ENCODE measurements around the gene OPCML. TPM values are rescaled to one million over a fixed set of nuclear protein-coding genes. Genes with fewer than 3 reads are reported as not detected.

The OPCML gene
- total and polyA plus RNA-seq, 2 experiments from 2014 or later: 1.2 to 4.4 TPM

DNA sequence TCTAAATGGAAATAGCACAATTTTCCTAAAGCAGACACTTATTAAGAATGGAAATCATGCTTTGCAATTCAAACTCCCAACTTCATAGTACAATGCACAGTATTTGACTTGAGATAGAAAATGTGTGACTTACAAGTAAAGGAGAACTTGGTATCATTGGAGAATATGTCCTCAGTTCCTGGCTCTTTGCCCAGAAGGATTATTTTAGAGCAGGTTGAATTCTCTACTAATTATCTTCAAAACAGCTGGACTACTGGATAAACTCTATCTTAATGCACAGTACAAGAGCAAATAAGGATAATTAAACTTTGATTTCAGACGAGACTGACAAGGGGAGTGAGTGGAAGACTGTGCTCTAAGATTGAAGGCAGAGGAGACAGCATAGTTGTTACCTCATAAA lies 839.4 kb downstream of the OPCML start:
- Mint-ChIP-seq H3K36me3 (ENCODE audit: low read depth) (no peaks in the 10 kb centered on the region), H3K27me3 (ENCODE audit: insufficient read depth, low read depth, poor library complexity) (no peaks in the 10 kb centered on the region), H3K4me3 (no peak overlapping the region), H3K27ac (no peak overlapping the region; the same call in 1 of the 2 replicates), H3K9me3 (no peaks in the 10 kb centered on the region), H3K4me1 (peaks cover 4% of the 10 kb centered on the region)
- Histone ChIP-seq H3K4me1 (ENCODE audit: insufficient read depth) (peaks cover 2% of the 10 kb centered on the region; the same call in 1 of the 2 replicates), H3K27me3 (ENCODE audit: insufficient read depth) (no peaks in the 10 kb centered on the region), H3K4me3 (no peak overlapping the region), H3K4me2 (no peak overlapping the region), H3F3A (replicated peaks; ENCODE audit: low read depth) (no peaks in the 10 kb centered on the region), H3K36me3 (ENCODE audit: insufficient read depth) (no peaks in the 10 kb centered on the region), H2AFZ (no peak overlapping the region), H3K79me2 (replicated peaks; ENCODE audit: insufficient read depth) (no peaks in the 10 kb centered on the region), H4K20me1 (replicated peaks; ENCODE audit: insufficient read depth) (no peaks in the 10 kb centered on the region), H3K27ac (ENCODE audit: low read depth) (no peak overlapping the region), H3K9me2 (ENCODE audit: insufficient read depth) (peaks cover 6% of the 10 kb centered on the region; the same call in 1 of the 2 replicates)
- ATAC-seq: no peak
- DNase-seq (ENCODE audit: low spot score): no peak
- TF ChIP-seq NANOG (IDR thresholded peaks at IDR 0.05; ENCODE audit: borderline replicate concordance) (no peak), ZNF114 (CRISPR knock-in tag; IDR thresholded peaks at IDR 0.05) (no peak), EZH2 (IDR thresholded peaks at IDR 0.05; ENCODE audit: low read depth, unreplicated experiment) (no peak), EZH2phosphoT487 (IDR thresholded peaks at IDR 0.05; ENCODE audit: unreplicated experiment) (no peak), ZNF331 (CRISPR knock-in tag; IDR thresholded peaks at IDR 0.05; ENCODE audit: low read depth) (no peak), JUNB (IDR thresholded peaks at IDR 0.05; ENCODE audit: unreplicated experiment) (no peak), POLR2AphosphoS5 (IDR thresholded peaks at IDR 0.05; ENCODE audit: low read depth) (no peak)
- TF ChIP-seq, protein P1, sequence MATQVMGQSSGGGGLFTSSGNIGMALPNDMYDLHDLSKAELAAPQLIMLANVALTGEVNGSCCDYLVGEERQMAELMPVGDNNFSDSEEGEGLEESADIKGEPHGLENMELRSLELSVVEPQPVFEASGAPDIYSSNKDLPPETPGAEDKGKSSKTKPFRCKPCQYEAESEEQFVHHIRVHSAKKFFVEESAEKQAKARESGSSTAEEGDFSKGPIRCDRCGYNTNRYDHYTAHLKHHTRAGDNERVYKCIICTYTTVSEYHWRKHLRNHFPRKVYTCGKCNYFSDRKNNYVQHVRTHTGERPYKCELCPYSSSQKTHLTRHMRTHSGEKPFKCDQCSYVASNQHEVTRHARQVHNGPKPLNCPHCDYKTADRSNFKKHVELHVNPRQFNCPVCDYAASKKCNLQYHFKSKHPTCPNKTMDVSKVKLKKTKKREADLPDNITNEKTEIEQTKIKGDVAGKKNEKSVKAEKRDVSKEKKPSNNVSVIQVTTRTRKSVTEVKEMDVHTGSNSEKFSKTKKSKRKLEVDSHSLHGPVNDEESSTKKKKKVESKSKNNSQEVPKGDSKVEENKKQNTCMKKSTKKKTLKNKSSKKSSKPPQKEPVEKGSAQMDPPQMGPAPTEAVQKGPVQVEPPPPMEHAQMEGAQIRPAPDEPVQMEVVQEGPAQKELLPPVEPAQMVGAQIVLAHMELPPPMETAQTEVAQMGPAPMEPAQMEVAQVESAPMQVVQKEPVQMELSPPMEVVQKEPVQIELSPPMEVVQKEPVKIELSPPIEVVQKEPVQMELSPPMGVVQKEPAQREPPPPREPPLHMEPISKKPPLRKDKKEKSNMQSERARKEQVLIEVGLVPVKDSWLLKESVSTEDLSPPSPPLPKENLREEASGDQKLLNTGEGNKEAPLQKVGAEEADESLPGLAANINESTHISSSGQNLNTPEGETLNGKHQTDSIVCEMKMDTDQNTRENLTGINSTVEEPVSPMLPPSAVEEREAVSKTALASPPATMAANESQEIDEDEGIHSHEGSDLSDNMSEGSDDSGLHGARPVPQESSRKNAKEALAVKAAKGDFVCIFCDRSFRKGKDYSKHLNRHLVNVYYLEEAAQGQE (IDR thresholded peaks at IDR 0.05; ENCODE audit: unreplicated experiment): no peak

DNA sequence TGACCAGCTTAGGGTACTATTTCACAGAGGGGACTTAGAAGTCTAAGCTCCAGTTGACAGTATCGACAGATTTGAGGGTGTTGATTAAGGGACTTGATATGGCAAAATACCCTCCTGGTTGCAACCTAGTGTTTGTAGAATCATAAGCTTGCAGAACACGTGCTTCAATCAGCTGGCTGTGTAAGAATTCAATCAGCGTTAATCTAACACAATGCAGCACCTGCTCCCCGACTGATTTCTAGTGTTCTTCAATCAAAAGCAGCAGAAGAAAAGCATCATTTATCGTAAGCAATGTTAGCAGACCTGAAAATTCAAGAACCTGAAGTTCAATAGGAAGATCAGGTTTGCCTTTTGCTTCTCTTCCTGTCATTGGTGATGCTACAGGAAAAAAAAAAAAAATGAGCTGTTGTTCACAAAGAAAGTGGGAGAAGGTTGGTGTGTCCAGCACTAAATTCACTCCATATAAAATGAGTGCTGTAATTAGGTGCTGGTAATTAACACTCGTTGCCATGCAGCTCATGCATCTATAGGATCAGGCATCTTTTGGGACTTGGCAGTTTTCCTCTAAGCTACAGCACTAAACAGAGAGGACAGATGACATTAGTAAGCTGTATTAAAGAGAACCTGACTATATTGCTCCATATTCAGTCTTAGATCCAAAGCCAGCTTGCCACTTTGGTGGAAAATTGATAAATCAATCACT lies 840.3 kb downstream of the OPCML start:
- ATAC-seq: no peak
- Histone ChIP-seq H3K4me1 (ENCODE audit: insufficient read depth) (peaks cover 7% of the 10 kb centered on the region; the same call in 1 of the 2 replicates), H3K27ac (ENCODE audit: low read depth) (no peak overlapping the region), H2AFZ (no peak overlapping the region), H3K9me2 (ENCODE audit: insufficient read depth) (peaks cover 6% of the 10 kb centered on the region; the same call in 1 of the 2 replicates), H3K27me3 (ENCODE audit: insufficient read depth) (no peaks in the 10 kb centered on the region), H4K20me1 (replicated peaks; ENCODE audit: insufficient read depth) (no peaks in the 10 kb centered on the region), H3K4me2 (no peak overlapping the region), H3K79me2 (replicated peaks; ENCODE audit: insufficient read depth) (no peaks in the 10 kb centered on the region), H3K4me3 (no peak overlapping the region), H3F3A (replicated peaks; ENCODE audit: low read depth) (no peaks in the 10 kb centered on the region), H3K36me3 (ENCODE audit: insufficient read depth) (no peaks in the 10 kb centered on the region)
- Mint-ChIP-seq H3K27me3 (ENCODE audit: insufficient read depth, low read depth, poor library complexity) (no peaks in the 10 kb centered on the region), H3K36me3 (ENCODE audit: low read depth) (no peaks in the 10 kb centered on the region), H3K4me1 (peaks cover 9% of the 10 kb centered on the region), H3K27ac (no peak overlapping the region), H3K9me3 (no peaks in the 10 kb centered on the region), H3K4me3 (no peak overlapping the region)
- no peak for DNase-seq (ENCODE audit: low spot score)
- TF ChIP-seq POLR2AphosphoS5 (IDR thresholded peaks at IDR 0.05; ENCODE audit: low read depth) (no peak), CREB1 (CRISPR knock-in tag; IDR thresholded peaks at IDR 0.05; ENCODE audit: low read depth) (no peak), EZH2 (IDR thresholded peaks at IDR 0.05; ENCODE audit: low read depth, unreplicated experiment) (no peak)
- TF ChIP-seq, protein P1 (IDR thresholded peaks at IDR 0.05; ENCODE audit: unreplicated experiment): no peak
- TF ChIP-seq, protein P2, sequence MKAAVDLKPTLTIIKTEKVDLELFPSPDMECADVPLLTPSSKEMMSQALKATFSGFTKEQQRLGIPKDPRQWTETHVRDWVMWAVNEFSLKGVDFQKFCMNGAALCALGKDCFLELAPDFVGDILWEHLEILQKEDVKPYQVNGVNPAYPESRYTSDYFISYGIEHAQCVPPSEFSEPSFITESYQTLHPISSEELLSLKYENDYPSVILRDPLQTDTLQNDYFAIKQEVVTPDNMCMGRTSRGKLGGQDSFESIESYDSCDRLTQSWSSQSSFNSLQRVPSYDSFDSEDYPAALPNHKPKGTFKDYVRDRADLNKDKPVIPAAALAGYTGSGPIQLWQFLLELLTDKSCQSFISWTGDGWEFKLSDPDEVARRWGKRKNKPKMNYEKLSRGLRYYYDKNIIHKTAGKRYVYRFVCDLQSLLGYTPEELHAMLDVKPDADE (IDR thresholded peaks at IDR 0.05): no peak

All from GM23338 (cell line).